ENCODE results near the gene DTD1.

The DTD1 gene

DNA sequence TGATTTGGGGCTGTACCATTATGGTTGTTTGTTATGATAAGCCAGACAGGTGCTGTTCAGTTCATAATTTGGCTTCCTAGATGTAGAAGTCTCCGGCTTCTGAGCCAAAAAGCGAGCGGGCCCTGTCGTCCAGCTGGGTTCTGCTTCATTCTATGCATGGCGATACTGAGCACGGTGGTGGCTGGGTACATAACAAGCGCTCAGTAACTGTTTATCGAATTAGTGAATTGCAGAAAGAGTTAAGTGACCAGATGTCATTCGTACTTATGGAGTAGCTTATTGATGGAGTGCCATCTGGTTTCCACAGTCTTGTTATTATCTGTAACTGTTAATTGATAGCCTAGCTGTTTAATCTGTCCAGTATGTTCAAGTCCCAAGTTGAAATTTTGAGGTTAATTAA is 85.0 kb downstream of the DTD1 start:
- TF ChIP-seq, protein P1, sequence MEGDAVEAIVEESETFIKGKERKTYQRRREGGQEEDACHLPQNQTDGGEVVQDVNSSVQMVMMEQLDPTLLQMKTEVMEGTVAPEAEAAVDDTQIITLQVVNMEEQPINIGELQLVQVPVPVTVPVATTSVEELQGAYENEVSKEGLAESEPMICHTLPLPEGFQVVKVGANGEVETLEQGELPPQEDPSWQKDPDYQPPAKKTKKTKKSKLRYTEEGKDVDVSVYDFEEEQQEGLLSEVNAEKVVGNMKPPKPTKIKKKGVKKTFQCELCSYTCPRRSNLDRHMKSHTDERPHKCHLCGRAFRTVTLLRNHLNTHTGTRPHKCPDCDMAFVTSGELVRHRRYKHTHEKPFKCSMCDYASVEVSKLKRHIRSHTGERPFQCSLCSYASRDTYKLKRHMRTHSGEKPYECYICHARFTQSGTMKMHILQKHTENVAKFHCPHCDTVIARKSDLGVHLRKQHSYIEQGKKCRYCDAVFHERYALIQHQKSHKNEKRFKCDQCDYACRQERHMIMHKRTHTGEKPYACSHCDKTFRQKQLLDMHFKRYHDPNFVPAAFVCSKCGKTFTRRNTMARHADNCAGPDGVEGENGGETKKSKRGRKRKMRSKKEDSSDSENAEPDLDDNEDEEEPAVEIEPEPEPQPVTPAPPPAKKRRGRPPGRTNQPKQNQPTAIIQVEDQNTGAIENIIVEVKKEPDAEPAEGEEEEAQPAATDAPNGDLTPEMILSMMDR (IDR thresholded peaks at IDR 0.05; ENCODE audit: low read length), result no peak
- TF ChIP-seq EZH2 (IDR thresholded peaks at IDR 0.05; ENCODE audit: borderline replicate concordance, low read length), result no peak
- H4K20me1 ChIP-seq (ENCODE audit: insufficient read depth, low read length), result no peaks in the 10 kb centered on the region

DNA sequence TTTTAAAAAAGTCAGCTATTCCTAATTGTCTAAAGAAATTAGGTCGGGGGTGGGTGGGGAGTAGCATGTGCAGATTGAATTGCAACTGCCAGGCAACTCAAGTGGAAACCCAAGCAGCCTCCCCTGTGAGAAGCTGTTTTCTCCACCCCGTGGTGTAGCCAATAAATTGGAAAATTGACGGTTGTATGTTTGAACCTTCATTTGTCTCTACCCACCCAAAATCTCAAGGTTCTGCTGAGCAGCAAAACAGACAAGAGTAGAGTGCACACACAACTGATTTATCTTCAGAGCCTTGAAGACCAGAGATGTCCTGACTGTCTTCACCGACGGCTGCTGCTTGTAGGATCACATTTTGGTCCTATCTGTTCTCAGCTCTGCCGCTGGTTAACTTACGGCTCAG is 88.5 kb downstream of the DTD1 start:
- Histone ChIP-seq H2AFZ (ENCODE audit: low read length) (no peak overlapping the region), H3K9ac (ENCODE audit: low read length) (no peak overlapping the region), H3K36me3 (ENCODE audit: insufficient read depth, low read length) (no peaks in the 10 kb centered on the region), H3F3A (ENCODE audit: insufficient read depth, low read length) (no peaks in the 10 kb centered on the region), H3K27ac (ENCODE audit: low read depth, low read length, poor library complexity, severe bottlenecking) (no peak overlapping the region), H3K9me2 (ENCODE audit: low read depth, low read length) (no peaks in the 10 kb centered on the region), H3K4me2 (ENCODE audit: low read length) (no peak overlapping the region), H3K27me3 (ENCODE audit: insufficient read depth, low read length) (no peaks in the 10 kb centered on the region), H3K79me2 (ENCODE audit: insufficient read depth, low read length) (no peaks in the 10 kb centered on the region), H4K20me1 (ENCODE audit: insufficient read depth, low read length) (no peaks in the 10 kb centered on the region), H3K4me3 (ENCODE audit: low read depth, low read length, poor library complexity, severe bottlenecking) (no peak overlapping the region), H3K9me3 (ENCODE audit: low read length) (no peaks in the 10 kb centered on the region), H3K4me1 (ENCODE audit: insufficient read depth, low read length, severe bottlenecking) (peaks cover 16% of the 10 kb centered on the region)
- TF ChIP-seq EZH2 (IDR thresholded peaks at IDR 0.05; ENCODE audit: borderline replicate concordance, low read length), result no peak
- TF ChIP-seq, protein P1 (IDR thresholded peaks at IDR 0.05; ENCODE audit: low read length), result no peak

More for the DNA sequence above, 85.0 kb downstream of the DTD1 start:
- Histone ChIP-seq H3K4me1 (ENCODE audit: insufficient read depth, low read length, severe bottlenecking) (peaks cover 1% of the 10 kb centered on the region), H3K27ac (ENCODE audit: low read depth, low read length, poor library complexity, severe bottlenecking) (no peak overlapping the region), H3K9ac (ENCODE audit: low read length) (no peak overlapping the region), H3K4me3 (ENCODE audit: low read depth, low read length, poor library complexity, severe bottlenecking) (no peak overlapping the region), H3F3A (ENCODE audit: insufficient read depth, low read length) (no peaks in the 10 kb centered on the region), H3K9me2 (ENCODE audit: low read depth, low read length) (no peaks in the 10 kb centered on the region), H3K27me3 (ENCODE audit: insufficient read depth, low read length) (no peaks in the 10 kb centered on the region), H3K9me3 (ENCODE audit: low read length) (no peaks in the 10 kb centered on the region), H3K79me2 (ENCODE audit: insufficient read depth, low read length) (no peaks in the 10 kb centered on the region), H2AFZ (ENCODE audit: low read length) (no peak overlapping the region), H3K4me2 (ENCODE audit: low read length) (no peak overlapping the region), H3K36me3 (ENCODE audit: insufficient read depth, low read length) (no peaks in the 10 kb centered on the region)

DNA sequence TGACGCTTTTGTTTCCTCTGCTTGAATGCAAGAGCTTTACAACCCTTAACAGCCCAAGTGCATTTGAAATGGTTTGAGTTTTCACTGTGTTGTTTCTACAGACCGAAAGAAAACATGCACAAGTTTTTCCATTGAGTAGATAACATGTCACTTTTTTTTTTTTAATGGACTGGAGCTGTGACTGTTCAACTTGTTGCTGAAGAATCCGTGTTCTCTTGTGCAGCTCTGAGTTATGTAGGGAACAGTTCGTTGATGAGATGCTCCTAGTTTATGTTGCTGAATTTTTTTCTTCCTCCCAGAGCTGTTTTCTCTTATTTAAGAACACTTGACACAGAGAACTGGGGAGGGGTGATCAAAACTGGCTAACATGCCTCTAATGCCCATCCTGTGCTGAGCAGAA is 89.3 kb downstream of the DTD1 start:
- no peak overlapping the region for H3K4me3 ChIP-seq (ENCODE audit: low read depth, low read length, poor library complexity, severe bottlenecking)
- H4K20me1 ChIP-seq (ENCODE audit: insufficient read depth, low read length), result no peaks in the 10 kb centered on the region
- H3K36me3 ChIP-seq (ENCODE audit: insufficient read depth, low read length), result no peaks in the 10 kb centered on the region
- no peaks in the 10 kb centered on the region for H3F3A ChIP-seq (ENCODE audit: insufficient read depth, low read length)
- no peak overlapping the region for H3K27ac ChIP-seq (ENCODE audit: low read depth, low read length, poor library complexity, severe bottlenecking)
- H3K9ac ChIP-seq (ENCODE audit: low read length), result no peak overlapping the region
- TF ChIP-seq, protein P1 (IDR thresholded peaks at IDR 0.05; ENCODE audit: low read length), result no peak
- no peak for TF ChIP-seq EZH2 (IDR thresholded peaks at IDR 0.05; ENCODE audit: borderline replicate concordance, low read length)
- H3K4me1 ChIP-seq (ENCODE audit: insufficient read depth, low read length, severe bottlenecking), result peaks cover 16% of the 10 kb centered on the region
- no peaks in the 10 kb centered on the region for H3K27me3 ChIP-seq (ENCODE audit: insufficient read depth, low read length)
- no peaks in the 10 kb centered on the region for H3K79me2 ChIP-seq (ENCODE audit: insufficient read depth, low read length)
- no peak overlapping the region for H3K4me2 ChIP-seq (ENCODE audit: low read length)
- H3K9me3 ChIP-seq (ENCODE audit: low read length), result no peaks in the 10 kb centered on the region
- H2AFZ ChIP-seq (ENCODE audit: low read length), result no peak overlapping the region
- H3K9me2 ChIP-seq (ENCODE audit: low read depth, low read length), result no peaks in the 10 kb centered on the region
